Panc1 (cell line): ENCODE results near the gene MPRIP. TPM values are rescaled to one million over a fixed set of nuclear protein-coding genes. Genes with fewer than 3 reads are reported as not detected.

ENCODE experiments used
- ATAC-seq: fragments of 200-7000 bp; cut with Tn5 transposase; 2 replicates; pipeline ENCODE4 v1.9.1; 2020; ENCODE audit warnings: mild to moderate bottlenecking, moderate library complexity
- BruUV-seq: library from RNA; stranded (reverse); fragments of 400-500 nt; replicated peaks from 2 replicates; lab custom pipeline; 2021; lab: Mats Ljungman, UMichigan
- CTCF ChIA-PET: fragments of 300-600 bp; sonication (Branson Sonifier 250); formaldehyde crosslinking; loops from one replicate; lab custom pipeline; 2022; ENCODE audit warnings: antibody characterized with exemption; lab: Charles Lee
- POLR2A ChIA-PET: fragments of 300-600 bp; sonication (Branson Sonifier 250); formaldehyde crosslinking; loops from one replicate; lab custom pipeline; 2022; ENCODE audit warnings: antibody characterized with exemption; lab: Charles Lee
- DNase-seq: peaks from one replicate; pipeline ENCODE4 v3.0.0-alpha.2; 2010; ENCODE audit warnings: low read depth, low spot score
- H3K27ac ChIP-seq: 2 replicates; pipeline ENCODE4 v1.5.1; 2011; ENCODE audit warnings: mild to moderate bottlenecking, low read length, inconsistent platforms
- H3K27me3 ChIP-seq: fragments of 200-500 bp; sonication (Bioruptor generic); 2 replicates; pipeline ENCODE4 v1.6.0; 2014; ENCODE audit warnings: low read length, inconsistent platforms; ENCODE audit not compliant: control insufficient read depth, insufficient read depth
- H3K36me3 ChIP-seq: fragments of 200-500 bp; sonication (Bioruptor generic); 2 replicates; pipeline ENCODE4 v1.5.1; 2014; ENCODE audit warnings: inconsistent platforms, mild to moderate bottlenecking, low read length, moderate library complexity; ENCODE audit not compliant: control insufficient read depth, insufficient read depth
- H3K4me1 ChIP-seq: 2 replicates; pipeline ENCODE4 v1.5.1; 2011; ENCODE audit warnings: inconsistent platforms, mild to moderate bottlenecking, low read length, moderate library complexity; ENCODE audit not compliant: control insufficient read depth, insufficient read depth
- H3K4me3 ChIP-seq, 2 experiments: 2 replicates each; pipeline ENCODE4 v1.5.1; 2011 to 2012; ENCODE audit warnings: low read depth in 2 of 2, low read length in 2 of 2, mild to moderate bottlenecking in 2 of 2, inconsistent platforms in 1 of 2, moderate library complexity in 1 of 2
- H3K9me3 ChIP-seq: fragments of 200-500 bp; sonication (Bioruptor generic); 2 replicates; pipeline ENCODE4 v1.5.1; 2014; ENCODE audit warnings: low read depth, mild to moderate bottlenecking, inconsistent platforms, low read length, moderate library complexity; ENCODE audit not compliant: control insufficient read depth, insufficient read depth
- CTCF ChIP-seq: fragments of 450-650 bp; IDR thresholded peaks from 2 replicates; pipeline ENCODE4 v1.5.1; 2017; ENCODE audit warnings: mild to moderate bottlenecking
- POLR2AphosphoS5 ChIP-seq: IDR thresholded peaks from 2 replicates; pipeline ENCODE4 v1.6.1; 2012; ENCODE audit warnings: mild to moderate bottlenecking, low read depth, low read length, moderate library complexity
- SIN3A ChIP-seq: IDR thresholded peaks from 2 replicates; pipeline ENCODE4 v1.6.1; 2012; ENCODE audit warnings: low read depth, mild to moderate bottlenecking, low read length, moderate library complexity, borderline replicate concordance; ENCODE audit not compliant: insufficient read depth
- in situ Hi-C: cut with HindIII; loops from 2 replicates; pipeline ENCODE4 v1.10.0; 2016; ENCODE audit warnings: low sequenced_read_pairs, low pct_unique_long_range_greater_than_20kb
- intact Hi-C: fragments of 100-400 bp; cut with micrococcal nuclease; formaldehyde crosslinking; loops from one replicate; pipeline ENCODE4 v1.10.0; 2022; ENCODE audit not compliant: unreplicated experiment
- total RNA-seq: library from RNA; stranded (reverse); gene quantifications from one replicate; pipeline ENCODE4 v1.2.1, GENCODE V29; 2021; ENCODE audit not compliant: unreplicated experiment
- TF ChIP-seq, protein P1 (sequence below), 2 experiments: IDR thresholded peaks; 2 replicates each; pipeline ENCODE4 v1.6.1; 2011 to 2012; ENCODE audit warnings: low read depth in 2 of 2, control low read depth in 1 of 2, low read length in 1 of 2, mild to moderate bottlenecking in 1 of 2, moderate library complexity in 1 of 2; ENCODE audit not compliant: insufficient read depth in 1 of 2

Gene MPRIP
- total RNA-seq, 1 experiment from 2014 or later = 155 TPM

DNA sequence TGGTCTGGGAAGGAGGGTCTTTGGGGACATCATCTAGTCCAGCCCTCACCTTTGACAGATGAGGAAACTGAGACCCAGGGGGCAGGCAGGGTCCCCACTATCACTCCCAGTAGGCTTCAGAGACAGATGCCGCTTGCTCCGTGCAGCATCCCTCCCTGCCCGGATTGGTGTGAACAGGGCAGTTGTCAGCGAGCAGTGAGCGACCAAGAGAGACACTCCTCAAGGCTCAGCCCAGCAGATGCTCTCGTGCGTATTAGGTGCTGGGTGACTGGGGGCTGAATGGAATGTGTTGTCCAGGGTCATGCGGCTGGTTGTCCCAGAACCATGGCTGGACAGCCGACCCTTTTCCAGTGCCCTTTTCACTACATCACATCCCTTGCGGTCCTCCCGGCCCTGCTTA is 49.0 kb downstream of the MPRIP start:
- TF ChIP-seq POLR2AphosphoS5 (no peak), SIN3A (no peak), CTCF (no peak)
- Histone ChIP-seq H3K4me1 (no peaks in the 10 kb centered on the region), H3K27ac (no peak overlapping the region), H3K36me3 (no peaks in the 10 kb centered on the region), H3K27me3 (no peaks in the 10 kb centered on the region), H3K9me3 (no peaks in the 10 kb centered on the region), H3K4me3 (no peak overlapping the region)
- DNase-seq = no peak
- CTCF ChIA-PET = no interaction called here
- no TSS peak for BruUV-seq
- intact Hi-C loops (no loop called here), in situ Hi-C loops (no loop called here)
- ATAC-seq = no peak
- POLR2A ChIA-PET = no interaction called here

DNA sequence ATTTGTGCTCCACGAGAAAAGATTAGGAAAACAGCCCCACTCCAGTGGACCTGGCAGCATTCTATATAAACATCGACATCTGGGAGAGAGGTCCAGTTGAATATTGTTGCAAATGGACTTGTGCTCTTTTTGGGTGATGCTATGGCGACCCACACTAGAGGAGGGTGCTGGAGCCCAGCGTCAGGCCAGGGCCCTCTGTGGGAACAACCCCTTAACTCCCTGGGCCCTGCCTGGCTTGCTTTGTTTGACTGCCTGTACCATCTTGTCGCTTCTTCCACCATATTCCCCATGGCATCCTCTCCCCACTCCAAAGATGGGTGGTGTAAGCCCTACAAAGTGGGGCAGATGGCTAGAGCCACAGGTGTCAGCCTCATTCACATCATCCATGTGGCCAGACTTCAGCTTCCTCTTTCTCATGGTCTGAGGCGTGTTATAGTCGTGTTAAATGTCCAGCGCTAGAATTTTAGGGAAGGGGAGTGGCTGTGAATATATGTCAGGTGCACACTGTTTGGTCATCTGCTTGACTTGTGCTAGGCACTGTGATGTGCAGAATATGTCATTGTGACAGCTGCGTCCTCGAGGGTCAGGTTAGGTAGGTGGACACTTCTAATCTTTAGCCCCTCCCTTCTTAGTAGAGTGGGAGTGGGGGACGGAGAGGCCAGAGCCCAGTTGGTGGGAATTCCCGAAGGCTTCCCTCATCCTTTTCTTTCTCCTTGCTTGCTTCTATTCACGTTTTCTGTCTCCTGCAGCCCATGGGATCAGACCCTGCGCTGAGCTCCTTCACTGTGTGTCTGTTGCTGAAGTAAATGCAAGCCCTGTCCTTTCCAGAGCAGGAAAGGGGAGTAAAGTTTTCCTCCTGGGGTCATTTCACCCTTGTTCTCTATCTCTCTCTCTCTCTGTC is 49.8 kb downstream of the MPRIP start:
- intact Hi-C loops (no loop called here), in situ Hi-C loops (no loop called here)
- Histone ChIP-seq H3K27ac (no peak overlapping the region), H3K4me1 (no peaks in the 10 kb centered on the region), H3K4me3 (no peak overlapping the region), H3K36me3 (no peaks in the 10 kb centered on the region), H3K27me3 (no peaks in the 10 kb centered on the region), H3K9me3 (no peaks in the 10 kb centered on the region)
- POLR2A ChIA-PET = no interaction called here
- no peak for TF ChIP-seq SIN3A
- no peak for TF ChIP-seq CTCF
- TF ChIP-seq POLR2AphosphoS5 = no peak
- TF ChIP-seq, protein P1, sequence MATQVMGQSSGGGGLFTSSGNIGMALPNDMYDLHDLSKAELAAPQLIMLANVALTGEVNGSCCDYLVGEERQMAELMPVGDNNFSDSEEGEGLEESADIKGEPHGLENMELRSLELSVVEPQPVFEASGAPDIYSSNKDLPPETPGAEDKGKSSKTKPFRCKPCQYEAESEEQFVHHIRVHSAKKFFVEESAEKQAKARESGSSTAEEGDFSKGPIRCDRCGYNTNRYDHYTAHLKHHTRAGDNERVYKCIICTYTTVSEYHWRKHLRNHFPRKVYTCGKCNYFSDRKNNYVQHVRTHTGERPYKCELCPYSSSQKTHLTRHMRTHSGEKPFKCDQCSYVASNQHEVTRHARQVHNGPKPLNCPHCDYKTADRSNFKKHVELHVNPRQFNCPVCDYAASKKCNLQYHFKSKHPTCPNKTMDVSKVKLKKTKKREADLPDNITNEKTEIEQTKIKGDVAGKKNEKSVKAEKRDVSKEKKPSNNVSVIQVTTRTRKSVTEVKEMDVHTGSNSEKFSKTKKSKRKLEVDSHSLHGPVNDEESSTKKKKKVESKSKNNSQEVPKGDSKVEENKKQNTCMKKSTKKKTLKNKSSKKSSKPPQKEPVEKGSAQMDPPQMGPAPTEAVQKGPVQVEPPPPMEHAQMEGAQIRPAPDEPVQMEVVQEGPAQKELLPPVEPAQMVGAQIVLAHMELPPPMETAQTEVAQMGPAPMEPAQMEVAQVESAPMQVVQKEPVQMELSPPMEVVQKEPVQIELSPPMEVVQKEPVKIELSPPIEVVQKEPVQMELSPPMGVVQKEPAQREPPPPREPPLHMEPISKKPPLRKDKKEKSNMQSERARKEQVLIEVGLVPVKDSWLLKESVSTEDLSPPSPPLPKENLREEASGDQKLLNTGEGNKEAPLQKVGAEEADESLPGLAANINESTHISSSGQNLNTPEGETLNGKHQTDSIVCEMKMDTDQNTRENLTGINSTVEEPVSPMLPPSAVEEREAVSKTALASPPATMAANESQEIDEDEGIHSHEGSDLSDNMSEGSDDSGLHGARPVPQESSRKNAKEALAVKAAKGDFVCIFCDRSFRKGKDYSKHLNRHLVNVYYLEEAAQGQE (IDR thresholded peaks at IDR 0.05; ENCODE audit: insufficient read depth in 1 of 2, low read depth in 2 of 2, low read length in 1 of 2) = no peak
- CTCF ChIA-PET = no interaction called here
- no peak for ATAC-seq
- BruUV-seq = no TSS peak
- no peak for DNase-seq
